Calu3 (cell line): Measurements from ENCODE around the gene NR1D1. TPM values are rescaled to one million over a fixed set of nuclear protein-coding genes. Genes with fewer than 3 reads are reported as not detected.

ENCODE experiments used
- BruUV-seq: library from RNA; stranded (reverse); fragments of 400-500 nt; replicated peaks from 2 replicates; lab custom pipeline; 2021; lab: Mats Ljungman, UMichigan
- CTCF ChIA-PET: fragments of 300-600 bp; sonication (Branson Sonifier 250); formaldehyde crosslinking; loops from one replicate; lab custom pipeline; 2022; ENCODE audit warnings: antibody characterized with exemption; lab: Charles Lee
- DNase-seq: peaks from one replicate; pipeline ENCODE4 v3.0.0; 2022
- H3K27ac Mint-ChIP-seq: one replicate; pipeline ENCODE4 v1.8.0; 2022; ENCODE audit warnings: mixed read lengths; ENCODE audit not compliant: unreplicated experiment
- H3K27me3 Mint-ChIP-seq: one replicate; pipeline ENCODE4 v1.8.0; 2022; ENCODE audit warnings: mixed read lengths; ENCODE audit not compliant: unreplicated experiment
- H3K36me3 Mint-ChIP-seq: one replicate; pipeline ENCODE4 v1.8.0; 2022; ENCODE audit warnings: mild to moderate bottlenecking, moderate library complexity, mixed read lengths; ENCODE audit not compliant: insufficient read depth, unreplicated experiment
- H3K4me1 Mint-ChIP-seq: one replicate; pipeline ENCODE4 v1.8.0; 2022; ENCODE audit warnings: mild to moderate bottlenecking, low read depth, mixed read lengths; ENCODE audit not compliant: unreplicated experiment
- H3K4me3 Mint-ChIP-seq: one replicate; pipeline ENCODE4 v1.8.0; 2022; ENCODE audit warnings: mild to moderate bottlenecking, low read depth, moderate library complexity, mixed read lengths; ENCODE audit not compliant: unreplicated experiment
- H3K9me3 Mint-ChIP-seq: one replicate; pipeline ENCODE4 v1.8.0; 2022; ENCODE audit warnings: low read depth, mixed read lengths; ENCODE audit not compliant: unreplicated experiment
- intact Hi-C: fragments of 100-400 bp; cut with micrococcal nuclease; formaldehyde crosslinking; loops from one replicate; pipeline ENCODE4 v1.10.0; 2022; ENCODE audit not compliant: unreplicated experiment
- total RNA-seq: library from RNA; stranded (reverse); gene quantifications from 2 replicates; pipeline ENCODE4 v1.2.3, GENCODE V29; 2022
- TF ChIP-seq, protein P1 (sequence below): fragments of 200-600 bp; IDR thresholded peaks from one replicate; pipeline ENCODE4 v1.8.0; 2022; ENCODE audit warnings: antibody characterized with exemption; ENCODE audit not compliant: unreplicated experiment

Gene NR1D1
- total RNA-seq, 1 experiment from 2014 or later = 36.4 TPM

GRCh38 chr17:40059729-40060475 lies 40.5 kb downstream of the NR1D1 start:
- Mint-ChIP-seq H3K36me3 (peaks cover 33% of the 10 kb centered on the region), H3K4me1 (peaks cover 40% of the 10 kb centered on the region), H3K9me3 (no peaks in the 10 kb centered on the region), H3K27me3 (peaks cover 70% of the 10 kb centered on the region), H3K4me3 (no peak overlapping the region), H3K27ac (no peak overlapping the region)
- TF ChIP-seq, protein P1, sequence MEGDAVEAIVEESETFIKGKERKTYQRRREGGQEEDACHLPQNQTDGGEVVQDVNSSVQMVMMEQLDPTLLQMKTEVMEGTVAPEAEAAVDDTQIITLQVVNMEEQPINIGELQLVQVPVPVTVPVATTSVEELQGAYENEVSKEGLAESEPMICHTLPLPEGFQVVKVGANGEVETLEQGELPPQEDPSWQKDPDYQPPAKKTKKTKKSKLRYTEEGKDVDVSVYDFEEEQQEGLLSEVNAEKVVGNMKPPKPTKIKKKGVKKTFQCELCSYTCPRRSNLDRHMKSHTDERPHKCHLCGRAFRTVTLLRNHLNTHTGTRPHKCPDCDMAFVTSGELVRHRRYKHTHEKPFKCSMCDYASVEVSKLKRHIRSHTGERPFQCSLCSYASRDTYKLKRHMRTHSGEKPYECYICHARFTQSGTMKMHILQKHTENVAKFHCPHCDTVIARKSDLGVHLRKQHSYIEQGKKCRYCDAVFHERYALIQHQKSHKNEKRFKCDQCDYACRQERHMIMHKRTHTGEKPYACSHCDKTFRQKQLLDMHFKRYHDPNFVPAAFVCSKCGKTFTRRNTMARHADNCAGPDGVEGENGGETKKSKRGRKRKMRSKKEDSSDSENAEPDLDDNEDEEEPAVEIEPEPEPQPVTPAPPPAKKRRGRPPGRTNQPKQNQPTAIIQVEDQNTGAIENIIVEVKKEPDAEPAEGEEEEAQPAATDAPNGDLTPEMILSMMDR = no peak
- CTCF ChIA-PET = interaction anchor here (0.6 to 37.1 kb wide), 24 partner anchors 12 to 607 kb away, joined by 3 to 1006 read pairs (median 5); partner anchors contain the start of genes CSF3, NR1D1, PSMD3 and THRA
- no peak for DNase-seq
- intact Hi-C loops = no loop called here
- no TSS peak for BruUV-seq

GRCh38 chr17:40058865-40059264 lies 41.5 kb downstream of the NR1D1 start:
- peaks cover 32% of the 10 kb centered on the region for H3K36me3 Mint-ChIP-seq
- peaks cover 70% of the 10 kb centered on the region for H3K27me3 Mint-ChIP-seq
- H3K4me3 Mint-ChIP-seq = no peak overlapping the region
- no peak for DNase-seq
- H3K4me1 Mint-ChIP-seq = peaks cover 35% of the 10 kb centered on the region
- CTCF ChIA-PET = interaction anchor here (0.6 to 37.1 kb wide), 24 partner anchors 14 to 501 kb away, joined by 3 to 1006 read pairs (median 5); partner anchors contain the start of genes ERBB2, NR1D1, PSMD3 and THRA
- BruUV-seq = no TSS peak
- intact Hi-C loops = no loop called here
- TF ChIP-seq, protein P1 = no peak
- no peak overlapping the region for H3K27ac Mint-ChIP-seq
- H3K9me3 Mint-ChIP-seq = no peaks in the 10 kb centered on the region

GRCh38 chr17:40058186-40058784 lies 42.1 kb downstream of the NR1D1 start:
- no peak overlapping the region for H3K27ac Mint-ChIP-seq
- CTCF ChIA-PET = interaction anchor here (0.6 to 37.1 kb wide), 20 partner anchors 14 to 435 kb away, joined by 3 to 1006 read pairs (median 4); partner anchors contain the start of genes ERBB2, NR1D1 and THRA

DNA sequence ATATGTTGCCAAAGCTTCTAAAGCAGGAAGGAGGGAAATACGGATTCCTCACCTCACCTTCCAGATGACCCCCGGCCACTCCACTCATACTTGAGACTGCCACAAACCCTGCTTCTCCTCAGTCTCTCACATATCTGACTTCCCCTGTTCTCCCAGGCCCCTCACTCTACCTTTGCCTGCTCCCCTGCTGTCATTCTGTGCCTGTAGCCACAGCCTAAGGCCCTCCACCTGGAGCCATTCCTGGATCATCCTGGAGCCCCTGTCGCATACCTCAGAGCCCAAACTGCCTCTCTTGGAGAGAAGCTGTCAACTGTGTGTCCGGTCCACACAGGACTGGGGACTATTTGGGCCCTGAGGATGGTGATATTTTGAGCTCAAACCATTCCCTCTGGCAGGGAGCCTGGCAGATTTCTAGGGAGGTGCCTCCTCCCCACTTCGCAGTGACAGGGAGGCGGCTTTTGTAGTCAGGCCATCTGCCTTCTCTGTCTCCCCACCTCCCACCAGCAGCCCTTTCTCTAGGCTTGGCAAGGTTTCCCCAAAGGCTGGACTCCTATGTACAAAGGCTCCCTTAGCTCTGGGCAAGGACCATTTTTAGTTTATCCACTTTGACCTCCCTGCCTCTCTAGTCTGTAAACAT lies 43.9 kb downstream of the NR1D1 start:
- TF ChIP-seq, protein P1 = no peak
- H3K9me3 Mint-ChIP-seq = no peaks in the 10 kb centered on the region
- peaks cover 28% of the 10 kb centered on the region for H3K4me1 Mint-ChIP-seq
- DNase-seq = no peak
- H3K4me3 Mint-ChIP-seq = no peak overlapping the region
- H3K27me3 Mint-ChIP-seq = peaks cover 58% of the 10 kb centered on the region
- H3K27ac Mint-ChIP-seq = no peak overlapping the region
- peaks cover 34% of the 10 kb centered on the region for H3K36me3 Mint-ChIP-seq
- intact Hi-C loops = no loop called here
- CTCF ChIA-PET = interaction anchor here (0.5 to 37.1 kb wide), 12 partner anchors 11 to 112 kb away, joined by 3 to 1006 read pairs (median 5); partner anchors contain the start of genes CASC3, NR1D1 and THRA
- no TSS peak for BruUV-seq

More at GRCh38 chr17:40058186-40058784, 42.1 kb downstream of the NR1D1 start:
- TF ChIP-seq, protein P1 = no peak
- DNase-seq = no peak
- peaks cover 35% of the 10 kb centered on the region for H3K4me1 Mint-ChIP-seq
- H3K4me3 Mint-ChIP-seq = no peak overlapping the region
- H3K9me3 Mint-ChIP-seq = no peaks in the 10 kb centered on the region
- peaks cover 70% of the 10 kb centered on the region for H3K27me3 Mint-ChIP-seq
- intact Hi-C loops = no loop called here
- no TSS peak for BruUV-seq
- H3K36me3 Mint-ChIP-seq = peaks cover 32% of the 10 kb centered on the region
